Activated CD4-positive, alpha-beta T cell treated with anti-CD3 and anti-CD28 coated beads, Interleukin-2, amount 50 U/mL, for 48 hours (primary cell): ENCODE data around the gene E2F4.

ENCODE experiments used
- DNase-seq, 2 experiments: peaks; one replicate each; pipeline ENCODE4 v3.0.0-alpha.2; 2020

Gene E2F4

GRCh38 chr16:67236563-67237395 is 44.8 kb downstream of the E2F4 start:
- peak; percentile 86 to 87 for DNase-seq

- DNase-seq = no peak
Measured at GRCh38 chr16:67237396-67238277, 45.7 kb downstream of the E2F4 start.

DNA sequence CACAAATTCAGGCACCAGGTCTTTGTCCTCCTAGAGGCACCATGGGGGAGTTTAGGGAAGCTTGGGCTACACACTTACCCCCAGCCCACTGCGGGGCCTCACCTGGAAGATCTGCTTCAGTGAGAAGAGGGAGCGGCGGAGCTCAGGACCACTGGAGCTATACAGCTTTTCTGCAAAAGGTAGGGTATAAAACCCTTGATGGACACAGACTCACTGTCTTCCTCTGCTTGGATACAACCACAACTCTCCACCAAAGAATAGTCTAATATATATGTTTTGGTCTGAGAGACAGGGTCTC is 46.3 kb downstream of the E2F4 start:
- DNase-seq = no peak

DNA sequence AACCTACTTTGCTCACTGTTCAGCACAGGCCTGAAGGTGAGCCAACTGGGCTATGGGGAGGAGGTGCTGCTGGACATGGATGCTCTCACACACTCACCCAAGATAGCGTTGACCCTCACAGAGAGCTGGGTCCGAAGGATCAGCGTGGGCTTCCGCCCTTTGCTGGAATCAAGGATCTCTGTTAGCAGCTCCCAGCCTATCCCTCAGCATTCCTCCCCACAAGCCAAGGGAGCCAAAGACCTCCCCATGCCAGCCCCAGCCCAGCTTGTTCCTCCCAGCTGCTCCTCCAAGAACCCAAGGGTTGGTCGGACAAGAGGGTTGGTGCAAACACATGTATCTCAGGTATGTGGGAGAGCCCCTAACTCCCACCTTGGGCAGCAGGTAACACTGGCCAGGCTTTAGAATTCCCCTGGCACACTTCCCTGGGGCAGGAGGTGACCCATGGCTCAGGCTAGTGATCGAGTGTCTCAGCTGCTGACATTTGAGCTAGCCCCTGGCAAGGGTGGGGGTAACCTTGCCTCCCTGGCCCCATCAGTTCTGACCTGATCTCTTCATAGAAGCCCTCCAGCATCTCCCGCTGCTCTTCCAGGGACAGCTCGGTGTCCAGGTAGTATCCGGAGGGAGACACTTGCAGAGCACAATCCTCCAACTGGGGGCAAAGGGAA is 47.0 kb downstream of the E2F4 start:
- DNase-seq = no peak

- no peak for DNase-seq
Measured at GRCh38 chr16:67240506-67240905, 48.6 kb downstream of the E2F4 start.

- no peak for DNase-seq
Measured at GRCh38 chr16:67241008-67241900, 49.3 kb downstream of the E2F4 start.

DNA sequence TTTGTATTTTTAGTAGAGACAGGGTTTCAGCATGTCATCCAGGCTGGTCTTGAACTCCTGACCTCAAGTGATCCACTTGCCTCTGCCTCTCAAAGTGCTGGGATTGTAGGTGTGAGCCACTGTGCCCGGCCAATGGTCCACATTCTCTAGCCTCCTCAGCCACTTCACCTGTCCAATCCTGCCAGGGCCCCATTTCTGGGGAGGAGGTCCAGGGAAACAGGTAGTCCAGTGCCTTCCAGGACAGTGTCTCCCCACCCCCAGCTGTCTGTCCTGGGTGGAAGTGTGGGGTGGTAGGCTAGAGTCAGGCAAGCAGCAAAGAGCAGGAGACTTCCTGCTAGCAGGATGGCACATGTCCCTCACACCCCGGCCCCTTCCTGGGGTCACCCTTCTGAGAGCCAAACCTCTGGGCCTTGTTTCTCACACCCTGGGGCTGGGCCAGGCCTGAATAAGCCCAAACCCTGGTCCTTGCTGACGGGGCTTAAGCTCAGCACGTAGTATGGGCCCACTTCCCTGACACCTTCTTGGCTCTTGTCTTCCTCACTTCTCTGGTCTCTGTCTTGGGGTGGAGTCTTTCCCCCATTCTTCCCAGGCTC is 50.3 kb downstream of the E2F4 start:
- DNase-seq = no peak

- DNase-seq = no peak
Measured at GRCh38 chr16:67243481-67243880, 51.5 kb downstream of the E2F4 start.

GRCh38 chr16:67244387-67245185 is 52.6 kb downstream of the E2F4 start:
- DNase-seq = peak; percentile 79 to 87

DNA sequence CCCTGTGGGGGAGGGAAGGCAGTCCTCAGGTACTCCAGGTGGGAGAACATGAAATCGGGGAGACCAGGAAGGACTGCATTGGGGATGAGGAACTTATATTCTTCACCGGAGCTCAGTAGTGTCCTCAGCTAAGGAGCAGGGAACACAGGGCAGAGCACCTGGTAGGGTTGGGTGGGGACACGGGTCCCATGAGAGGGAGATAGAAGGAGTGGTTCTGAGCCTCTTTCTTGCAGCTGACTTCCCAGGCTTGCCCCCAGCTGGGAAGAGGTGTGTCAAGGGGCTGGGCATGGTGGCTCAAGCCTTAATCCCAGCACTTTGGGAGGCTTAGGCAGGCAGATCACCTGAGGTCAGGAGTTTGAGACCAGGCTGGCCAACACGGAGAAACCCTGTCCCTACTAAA is 53.2 kb downstream of the E2F4 start:
- no peak for DNase-seq

- DNase-seq = no peak
Measured at GRCh38 chr16:67245674-67246080, 53.7 kb downstream of the E2F4 start.

GRCh38 chr16:67246081-67246755 is 54.3 kb downstream of the E2F4 start:
- DNase-seq = peak; percentile 59 to 68

DNA sequence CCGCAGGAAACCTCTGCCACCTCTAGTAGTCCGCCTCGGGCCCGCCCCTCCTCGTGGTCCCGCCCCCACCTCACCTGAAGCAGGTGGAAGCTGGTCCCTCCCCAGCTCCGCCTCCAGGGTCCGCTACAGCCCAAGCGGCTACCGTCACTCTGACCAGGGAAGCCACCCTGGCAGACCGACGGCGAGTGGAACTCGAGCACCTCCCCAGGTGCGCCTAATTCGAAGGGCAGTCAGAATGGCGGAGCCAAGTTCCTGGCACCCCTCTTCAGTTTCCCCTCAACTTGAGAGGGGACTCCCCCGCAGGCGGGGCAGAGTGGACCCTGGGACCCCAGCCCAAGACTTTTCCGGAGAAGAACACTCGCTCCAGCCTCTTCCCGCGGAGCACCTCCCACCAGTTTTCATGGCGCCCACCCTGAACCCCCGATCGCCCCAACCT is 54.8 kb downstream of the E2F4 start:
- no peak for DNase-seq

DNA sequence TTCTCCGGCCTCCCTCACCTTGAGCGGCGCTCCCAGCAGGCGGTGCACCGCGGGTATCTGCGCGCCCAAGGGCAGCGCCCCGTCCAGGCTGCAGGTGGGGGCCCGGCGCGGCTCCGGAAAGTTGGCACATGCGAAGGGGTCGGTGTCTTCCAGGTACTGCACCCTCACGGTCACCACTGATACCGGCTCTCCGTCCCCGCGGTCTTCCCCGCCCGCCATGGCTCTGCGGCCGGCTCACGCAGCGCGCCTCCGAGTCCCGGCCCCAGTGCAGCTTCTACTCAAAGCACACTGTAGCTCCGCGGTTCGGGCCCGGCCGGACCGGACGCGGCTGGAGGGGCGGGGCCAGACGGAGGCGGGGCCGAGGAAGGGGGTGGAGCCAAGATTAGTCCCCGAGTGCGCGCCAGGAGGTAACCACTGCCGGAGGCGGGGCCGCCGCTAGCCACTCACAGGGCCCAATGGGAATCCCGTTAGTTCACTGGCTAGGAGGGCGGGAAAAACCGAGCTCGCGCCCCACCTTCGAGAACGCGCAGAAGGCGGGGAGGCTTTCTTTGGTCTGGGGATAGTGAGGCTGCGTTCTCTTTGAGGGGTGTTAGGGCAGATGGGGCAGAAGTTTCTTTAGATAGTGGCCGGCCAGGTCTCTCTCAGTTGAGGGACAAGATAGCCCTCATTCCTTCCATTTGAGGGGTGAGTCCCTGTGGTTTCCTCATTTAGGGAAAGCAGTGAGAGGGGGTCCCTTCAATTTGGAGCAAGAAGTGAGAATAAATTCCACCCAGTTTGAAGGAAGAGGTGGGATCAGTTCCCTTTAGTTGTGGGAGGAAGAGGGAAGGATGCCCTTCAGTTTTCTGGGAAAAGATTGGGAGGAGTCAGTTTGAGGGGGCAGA is 55.5 kb downstream of the E2F4 start, which contains the start of gene FHOD1:
Gene FHOD1, minus strand, starts transcription at position 290 of the 881 bp plus-strand sequence. Its CDS starts 71 bp downstream, at position 219.
- DNase-seq = peak; percentile 100

GRCh38 chr16:67248073-67248400 is 56.1 kb downstream of the E2F4 start:
- peak in 1 of 2 experiments; percentile 33 for DNase-seq
